HG03457 (cell line): ENCODE measurements around the gene RNF223.
"Not testable (repeated sequence)": the region's sequence is repeated elsewhere in the genome, so short reads cannot be mapped to it uniquely, and the experiment has no call there.

Experiments
- ATAC-seq: cut with Tn5 transposase; IDR thresholded peaks from one replicate; pipeline ENCODE4 v1.9.1; 2021; ENCODE audit warnings: moderate number of reproducible peaks; ENCODE audit not compliant: unreplicated experiment

Gene RNF223

GRCh38 chr1:1110561-1110971 is 36.5 kb upstream of the RNF223 start:
- ATAC-seq = no peak

GRCh38 chr1:1109743-1110142 is 35.6 kb upstream of the RNF223 start:
- ATAC-seq = no peak

GRCh38 chr1:1106510-1107221 is 32.6 kb upstream of the RNF223 start:
- no peak for ATAC-seq

- ATAC-seq = not testable (repeated sequence)
Observed at GRCh38 chr1:1104152-1104551, 30.0 kb upstream of the RNF223 start.

- ATAC-seq = no peak
Observed at GRCh38 chr1:1101503-1101902, 27.4 kb upstream of the RNF223 start.

- ATAC-seq = no peak
Observed at GRCh38 chr1:1100296-1100695, 26.2 kb upstream of the RNF223 start.

- ATAC-seq = no peak
Observed at GRCh38 chr1:1099506-1100183, 25.5 kb upstream of the RNF223 start.

- no peak for ATAC-seq
Observed at GRCh38 chr1:1098681-1099421, 24.7 kb upstream of the RNF223 start.

GRCh38 chr1:1096136-1096535 is 22.0 kb upstream of the RNF223 start:
- ATAC-seq = not testable (repeated sequence)

- no peak for ATAC-seq
Observed at GRCh38 chr1:1094981-1095380, 20.9 kb upstream of the RNF223 start.

- ATAC-seq = no peak
Observed at GRCh38 chr1:1093610-1093943, 19.5 kb upstream of the RNF223 start.

GRCh38 chr1:1092894-1093609 is 18.9 kb upstream of the RNF223 start:
- ATAC-seq = no peak

- ATAC-seq = no peak
Observed at GRCh38 chr1:1092149-1092855, 18.2 kb upstream of the RNF223 start.

GRCh38 chr1:1091344-1092148 is 17.4 kb upstream of the RNF223 start:
- ATAC-seq = no peak

- ATAC-seq = no peak
Observed at GRCh38 chr1:1090424-1091343, 16.6 kb upstream of the RNF223 start.

- ATAC-seq = no peak
Observed at GRCh38 chr1:1089731-1090423, 15.8 kb upstream of the RNF223 start.

- no peak for ATAC-seq
Observed at GRCh38 chr1:1088801-1089680, 14.9 kb upstream of the RNF223 start.
